Stimulated activated CD8-positive, alpha-beta memory T cell treated with anti-CD3 and anti-CD28 coated beads, Interleukin-7, amount 100 ng/mL, for 24 hours (primary cell): ENCODE results near the gene MASP2.
"Not testable (repeated sequence)": the region's sequence is repeated elsewhere in the genome, so short reads cannot be mapped to it uniquely, and the experiment has no call there.

Experiments used
- DNase-seq: peaks from one replicate; pipeline ENCODE4 v3.0.0-alpha.2; 2020; ENCODE audit warnings: low read depth

The MASP2 gene

DNA sequence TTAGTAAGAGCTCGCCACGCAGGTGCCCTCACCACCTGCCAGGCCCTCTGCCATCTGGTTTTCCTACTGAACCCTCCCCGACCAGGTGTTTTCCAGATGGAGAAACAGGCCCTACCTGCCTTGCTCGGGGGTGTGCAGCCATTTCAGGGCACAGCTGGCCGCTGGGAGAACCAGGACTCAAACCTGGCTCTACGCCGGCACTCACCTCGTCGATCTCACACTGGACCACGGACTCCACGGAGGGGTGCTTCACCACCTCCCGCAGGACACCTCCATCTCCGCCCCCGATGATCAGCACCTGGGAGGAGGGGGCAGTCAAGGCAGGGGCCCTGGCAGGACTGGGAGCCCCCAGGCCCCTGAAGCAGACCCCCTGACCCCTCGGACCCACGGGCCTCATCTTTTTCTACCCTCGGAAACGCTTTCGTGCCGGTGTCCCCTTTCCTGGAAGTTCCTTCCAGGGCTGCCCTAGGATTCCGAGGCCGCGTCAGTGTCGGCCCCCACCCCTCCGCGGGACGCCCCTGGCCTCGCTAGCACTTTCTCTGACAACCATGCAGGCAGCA is 11.6 kb upstream of the MASP2 start:
- DNase-seq = no peak

DNA sequence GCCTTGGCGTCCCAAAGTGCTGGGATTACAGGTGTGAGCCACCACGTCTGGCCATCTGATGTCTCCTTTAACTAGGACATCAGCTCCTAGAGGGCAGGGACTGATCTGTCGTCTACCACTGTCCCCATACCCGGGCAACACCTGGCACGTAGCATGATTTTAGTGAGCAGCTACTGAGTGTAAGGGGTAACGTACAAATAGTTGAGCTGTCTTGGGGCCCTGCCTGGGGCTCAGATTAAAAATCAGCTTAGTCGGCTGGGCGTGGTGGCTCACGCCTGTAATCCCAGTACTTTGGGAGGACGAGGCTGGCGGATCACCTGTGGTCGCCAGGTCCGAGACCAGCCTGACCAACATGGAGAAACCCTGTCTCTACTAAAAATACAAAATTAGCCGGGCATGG is 11.0 kb upstream of the MASP2 start:
- DNase-seq = no peak

DNA sequence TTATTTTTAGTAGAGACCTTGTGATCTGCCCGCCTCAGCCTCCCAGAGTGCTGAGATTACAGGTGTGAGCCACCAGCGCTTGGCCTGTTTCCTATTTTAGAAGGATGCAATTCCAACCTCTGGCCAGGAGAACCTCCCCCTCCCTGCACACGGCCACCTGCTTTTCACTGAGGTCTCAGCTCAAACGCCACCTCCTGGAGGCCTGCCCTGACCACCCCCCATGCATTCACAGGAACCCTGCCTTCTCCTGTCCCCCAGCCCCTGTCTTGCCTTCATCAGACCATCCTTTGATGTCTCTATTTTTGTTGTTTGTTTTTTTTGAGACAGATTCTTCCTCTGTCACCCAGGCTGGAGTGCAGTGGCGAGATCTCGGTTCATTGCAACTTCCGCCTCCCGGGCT is 10.4 kb upstream of the MASP2 start:
- DNase-seq = no peak

DNA sequence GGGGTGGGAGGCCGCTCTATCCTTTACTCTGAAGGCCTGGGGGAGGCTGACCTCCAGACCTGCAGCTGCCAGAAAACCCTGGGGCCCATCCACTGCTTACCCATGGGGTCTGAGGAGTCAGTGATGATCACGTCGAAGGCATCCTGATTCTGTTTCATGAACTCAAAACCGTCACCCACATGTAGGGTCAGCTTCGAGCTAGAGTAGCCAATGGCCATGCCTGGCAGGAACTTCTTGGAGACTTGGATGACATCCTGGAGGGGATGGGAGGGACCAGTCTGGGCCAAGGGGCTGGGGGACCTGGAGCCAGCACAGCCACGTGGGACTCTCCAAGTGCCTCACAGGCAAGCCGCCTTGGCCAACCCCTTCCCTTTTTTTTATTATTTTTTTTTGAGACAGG is 9.5 kb upstream of the MASP2 start:
- no peak for DNase-seq

DNA sequence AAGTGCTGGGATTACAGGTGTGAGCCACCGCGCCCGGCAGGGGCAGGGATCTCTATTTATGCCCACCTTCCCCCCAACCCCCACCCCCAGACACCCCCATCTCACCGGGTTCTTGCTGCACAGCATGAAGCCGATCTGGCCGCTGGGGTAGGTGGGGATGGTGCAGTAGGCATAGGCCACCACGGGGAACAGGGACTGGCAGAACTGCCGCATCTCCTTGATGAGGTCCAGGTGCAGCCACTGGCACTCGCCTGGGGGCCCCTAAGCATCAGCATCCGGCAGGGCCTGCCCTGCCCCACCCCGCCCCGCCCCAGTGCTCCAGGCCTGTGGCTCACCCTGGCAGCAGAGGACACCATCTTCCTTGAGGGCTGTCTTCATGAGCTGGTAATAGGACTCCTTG is 8.6 kb upstream of the MASP2 start:
- DNase-seq = no peak

DNA sequence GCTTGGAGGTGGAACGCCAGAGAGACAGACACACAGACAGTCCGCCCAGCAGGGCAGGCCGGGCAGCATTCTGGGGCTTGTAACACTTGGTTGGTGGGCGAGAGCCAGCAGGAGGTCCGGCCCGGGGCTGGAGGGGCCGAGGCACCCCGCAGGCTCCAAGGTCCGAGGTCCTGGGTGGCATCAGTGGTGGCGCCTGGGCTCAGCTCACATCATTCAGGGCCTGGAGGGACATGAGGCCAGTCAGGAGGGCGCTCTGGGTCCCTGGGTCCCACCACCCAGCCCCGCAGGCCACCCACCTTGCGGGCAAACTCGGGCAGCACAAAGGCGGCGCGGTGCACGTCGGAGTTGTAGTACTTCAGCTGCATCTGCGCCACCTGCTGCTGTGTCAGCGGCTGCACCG is 7.6 kb upstream of the MASP2 start:
- DNase-seq = no peak

DNA sequence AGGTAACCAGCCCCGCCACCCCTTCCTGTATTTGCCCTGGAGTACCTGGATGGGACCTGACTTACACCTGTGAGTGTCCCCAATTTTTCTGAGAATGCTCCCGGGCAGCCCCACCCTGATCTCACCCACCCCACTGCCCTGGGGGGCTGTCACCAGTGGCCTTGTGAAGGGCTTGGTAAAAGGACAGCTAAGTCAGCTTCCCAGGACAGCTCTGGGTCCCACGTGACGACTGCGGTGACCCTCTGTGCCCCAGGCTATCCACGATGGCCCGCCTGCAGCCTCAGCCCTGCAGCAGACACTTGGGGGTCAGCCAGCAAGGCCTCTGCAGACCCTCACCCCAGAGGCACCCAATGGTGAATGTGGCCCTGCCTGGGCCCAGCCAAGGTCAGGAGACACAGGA is 7.1 kb upstream of the MASP2 start:
- no peak for DNase-seq

DNA sequence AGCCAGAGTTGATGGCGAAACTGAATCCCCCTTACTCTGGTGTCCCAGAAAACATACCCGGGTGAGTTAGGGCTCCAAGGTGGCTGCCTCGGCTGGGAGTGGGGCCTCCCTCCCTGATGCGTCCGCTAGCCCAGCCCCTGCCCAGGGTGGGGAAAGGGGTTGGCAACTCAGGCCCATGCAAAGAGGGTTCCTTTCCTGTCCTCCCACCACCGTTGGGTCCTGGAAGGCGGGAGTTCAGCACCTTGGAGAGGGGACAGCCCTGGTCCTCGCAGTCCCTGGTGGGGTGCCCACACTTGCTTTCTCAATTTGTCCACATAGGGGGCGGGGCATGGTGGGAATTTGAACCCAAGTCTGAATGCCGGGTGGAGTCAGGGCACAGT is 6.7 kb upstream of the MASP2 start:
- no peak for DNase-seq

DNA sequence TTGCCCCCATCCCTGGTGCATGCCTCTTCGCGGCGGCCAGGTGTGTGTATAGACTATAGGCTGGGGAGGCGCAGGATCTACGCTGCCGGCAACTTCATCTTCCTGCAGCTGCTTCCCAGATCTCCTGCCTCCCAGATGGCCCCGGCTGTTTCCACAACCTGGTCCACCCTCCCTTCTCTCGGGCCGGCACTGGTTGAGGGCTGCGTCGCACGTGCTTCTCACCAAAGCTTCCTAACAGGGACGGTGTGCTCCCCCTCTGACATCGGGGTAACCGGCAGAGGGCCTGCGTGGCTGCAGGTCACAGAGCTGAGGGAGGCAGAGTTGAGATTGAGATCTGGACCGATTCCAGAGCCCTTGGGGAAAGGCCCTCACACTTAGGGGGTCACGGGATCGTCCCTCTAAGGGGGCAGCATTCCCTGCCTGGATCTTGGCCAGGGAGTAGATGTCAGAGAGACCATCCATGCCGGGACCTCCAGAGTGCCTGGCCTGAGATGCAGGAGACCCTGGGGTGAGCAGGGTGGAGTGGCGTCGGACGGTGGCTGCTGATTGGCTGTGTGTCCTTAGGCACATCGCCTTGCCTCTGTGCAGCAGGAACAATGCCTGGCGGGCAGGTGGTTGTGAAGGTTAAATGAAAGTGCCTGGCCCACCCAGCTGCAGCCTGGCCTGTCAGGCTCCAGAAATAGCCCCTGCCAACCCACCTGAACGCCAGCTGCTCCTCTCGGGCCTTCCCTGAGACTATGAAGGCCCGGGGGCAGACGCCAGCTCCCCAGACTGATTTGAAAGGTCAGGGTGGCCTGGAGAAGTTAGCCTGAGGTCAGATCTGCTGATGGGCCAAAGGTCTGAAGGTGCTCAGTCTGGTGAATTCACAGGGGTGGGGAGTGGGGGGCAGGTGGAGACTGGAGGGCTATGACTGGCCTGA is 6.1 kb upstream of the MASP2 start:
- no peak for DNase-seq

DNA sequence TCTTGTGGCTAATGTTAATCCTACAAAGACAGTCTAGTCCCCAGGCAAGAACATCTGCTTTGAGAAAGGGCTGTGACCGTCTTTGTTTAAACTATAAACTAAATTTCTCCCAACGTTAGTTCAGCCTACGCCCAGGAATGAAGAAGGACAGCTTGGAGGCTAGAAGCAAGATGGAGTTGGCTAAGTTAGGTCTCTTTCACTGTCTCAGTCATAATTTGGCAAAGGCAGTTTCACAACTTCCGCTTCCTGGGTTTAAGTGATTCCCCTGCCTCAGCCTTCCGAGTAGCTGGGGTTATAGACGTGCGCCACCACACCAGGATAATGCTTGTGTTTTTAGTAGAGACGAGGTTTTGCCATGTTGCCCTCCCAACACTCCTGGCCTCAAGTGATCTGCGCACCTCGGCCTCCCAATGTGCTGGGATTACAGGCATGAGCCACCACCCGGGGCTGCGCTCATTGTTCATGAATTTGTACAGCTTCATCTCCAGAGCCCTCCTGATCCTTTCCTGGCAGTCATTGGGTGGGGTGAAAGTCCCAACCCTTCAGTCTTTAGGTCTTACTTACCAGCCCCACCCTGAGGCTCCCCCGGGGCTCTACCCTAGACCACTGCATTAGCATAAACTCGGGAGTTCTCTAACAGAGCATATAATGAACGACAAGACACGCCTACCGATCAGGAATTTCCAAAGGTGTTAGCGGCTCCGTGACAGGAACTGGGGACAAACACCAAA is 4.9 kb upstream of the MASP2 start:
- DNase-seq = no peak

DNA sequence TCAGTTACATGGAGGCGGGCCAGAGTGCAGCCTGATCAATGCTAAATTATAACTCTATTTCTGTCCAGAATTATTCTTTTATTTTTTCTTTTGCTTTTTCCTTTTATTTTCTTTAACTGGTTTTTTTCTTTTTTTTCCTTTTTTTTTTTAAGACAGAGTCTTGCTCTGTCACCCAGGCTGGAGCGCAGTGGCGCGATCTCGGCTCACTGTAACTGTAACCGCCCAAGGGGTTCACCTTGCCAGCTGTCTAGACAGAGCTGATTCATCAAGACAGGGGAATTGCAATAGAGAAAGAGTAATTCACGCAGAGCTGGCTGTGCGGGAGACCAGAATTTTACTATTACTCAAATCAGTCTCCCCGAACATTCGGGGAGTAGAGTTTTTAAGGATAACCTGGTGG is 4.1 kb upstream of the MASP2 start:
- DNase-seq = not testable (repeated sequence)

DNA sequence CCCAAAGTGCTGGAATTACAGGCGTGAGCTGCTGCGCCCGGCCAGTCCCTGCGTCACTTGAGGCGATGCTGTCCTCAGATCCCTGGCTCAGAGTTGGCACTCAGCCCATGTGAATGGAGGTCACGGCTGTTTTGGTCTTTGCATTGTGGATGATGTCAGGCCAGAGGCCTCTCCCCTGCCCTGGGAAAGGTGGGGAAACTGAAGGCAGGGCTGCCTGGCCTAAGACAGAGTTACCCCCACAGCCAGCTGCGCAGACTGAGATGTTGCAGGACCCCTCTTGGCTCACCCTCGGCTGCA is 821 bp downstream of the MASP2 start:
- DNase-seq = no peak

DNA sequence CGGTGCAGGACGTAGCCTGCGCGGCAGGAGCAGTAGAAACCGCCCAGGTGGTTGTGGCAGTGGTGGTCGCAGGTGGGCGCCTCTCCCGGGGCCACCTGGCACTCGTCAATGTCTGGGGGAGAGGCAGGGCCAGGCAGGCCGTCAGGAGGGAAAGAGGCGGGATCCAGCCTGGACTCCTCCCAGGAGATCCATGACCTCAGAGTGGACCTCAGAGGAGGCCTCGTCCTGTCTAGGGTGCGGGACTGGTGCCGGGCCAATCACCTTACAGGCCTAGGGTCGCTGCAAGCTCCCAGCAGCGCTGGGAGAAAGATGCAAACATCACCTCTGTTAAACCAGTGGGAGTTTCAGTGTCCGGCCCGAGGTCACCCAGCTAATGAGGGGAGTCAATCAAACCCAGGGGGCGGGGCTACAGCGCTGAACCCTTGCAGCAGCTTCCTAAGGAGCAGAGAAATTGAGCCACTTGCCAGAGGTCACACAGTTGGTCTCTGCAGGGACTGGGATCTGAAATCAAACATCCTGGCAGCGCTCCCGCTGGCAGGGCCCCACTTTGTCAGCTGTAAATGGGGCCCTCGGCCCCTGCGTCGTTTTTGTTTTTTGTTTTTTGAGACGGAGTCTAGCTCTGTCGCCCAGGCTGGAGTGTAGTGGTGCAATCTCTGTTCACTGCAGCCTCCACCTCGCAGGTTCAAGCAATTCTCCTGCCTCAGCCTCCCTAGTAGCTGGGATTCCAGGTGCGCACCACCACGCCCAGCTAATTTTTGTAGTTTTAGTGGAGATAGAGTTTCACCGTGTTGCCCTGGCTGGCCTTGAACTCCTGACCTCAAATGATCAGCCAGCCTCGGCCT is 1.4 kb downstream of the MASP2 start:
- no peak for DNase-seq

DNA sequence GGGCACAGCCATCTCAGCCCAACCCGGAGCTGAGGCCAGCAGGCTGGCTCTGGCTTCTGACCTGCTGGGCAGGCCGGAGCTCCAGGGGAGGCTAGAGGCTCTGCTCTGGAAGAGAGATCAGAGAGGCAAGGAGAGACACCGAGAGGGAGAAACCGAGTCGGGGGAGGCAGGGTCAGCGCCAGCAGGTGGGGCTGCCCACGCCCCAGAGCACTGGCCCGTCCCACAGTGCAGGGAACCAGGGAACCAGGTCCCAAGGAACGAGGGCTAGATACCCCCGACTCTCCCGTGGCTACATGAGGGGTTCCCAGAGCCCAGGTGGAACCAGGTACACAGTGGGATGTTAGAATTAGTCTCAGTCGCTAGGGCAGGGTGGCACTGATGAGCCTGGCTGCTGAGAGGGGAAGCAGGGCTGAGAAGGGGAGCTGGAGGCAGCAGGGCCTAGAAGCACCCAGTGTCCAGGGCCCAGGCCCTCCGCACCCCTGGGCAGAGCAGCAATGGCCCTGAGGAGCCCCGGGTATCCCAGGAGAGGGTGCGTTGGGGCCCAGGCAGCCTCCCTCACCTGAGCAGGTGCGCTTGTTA is 2.1 kb downstream of the MASP2 start:
- DNase-seq = no peak

DNA sequence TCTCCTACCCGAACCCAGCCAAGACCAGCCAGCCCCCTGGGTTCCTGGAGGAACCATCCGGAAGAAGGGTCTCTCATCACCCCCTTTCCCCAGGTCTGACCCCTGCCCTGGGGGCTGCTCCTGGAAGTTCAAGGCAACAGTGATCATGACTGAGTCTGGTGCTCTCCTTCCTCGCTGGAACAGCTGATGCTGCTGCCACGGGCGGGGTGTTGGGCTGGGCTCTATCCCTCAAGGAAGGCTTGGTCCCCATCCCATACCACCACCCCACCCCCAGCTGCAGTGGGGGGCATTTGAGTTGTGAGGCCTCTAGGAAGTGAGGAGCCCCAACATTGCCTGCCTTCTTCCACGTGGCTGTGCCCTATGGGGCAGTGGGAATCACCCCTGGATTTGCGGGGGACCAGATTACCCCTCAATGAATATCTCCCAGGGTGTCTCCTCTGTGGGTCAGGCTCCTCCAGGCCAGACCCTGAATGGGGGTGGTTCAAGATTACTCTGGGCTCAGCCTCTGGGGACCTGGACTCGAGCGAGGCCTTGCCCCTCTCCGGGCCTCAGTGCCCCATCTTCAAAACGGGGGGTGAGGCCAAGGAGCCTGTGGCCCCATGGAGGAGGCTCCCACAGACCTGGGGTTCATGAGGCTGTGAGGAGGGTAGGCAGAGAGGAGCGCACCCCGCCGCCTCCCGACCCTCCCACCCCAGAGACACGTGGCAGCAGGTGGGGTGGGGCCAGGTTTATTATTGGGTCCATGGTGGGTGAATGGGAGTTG is 2.8 kb downstream of the MASP2 start:
- no peak for DNase-seq

DNA sequence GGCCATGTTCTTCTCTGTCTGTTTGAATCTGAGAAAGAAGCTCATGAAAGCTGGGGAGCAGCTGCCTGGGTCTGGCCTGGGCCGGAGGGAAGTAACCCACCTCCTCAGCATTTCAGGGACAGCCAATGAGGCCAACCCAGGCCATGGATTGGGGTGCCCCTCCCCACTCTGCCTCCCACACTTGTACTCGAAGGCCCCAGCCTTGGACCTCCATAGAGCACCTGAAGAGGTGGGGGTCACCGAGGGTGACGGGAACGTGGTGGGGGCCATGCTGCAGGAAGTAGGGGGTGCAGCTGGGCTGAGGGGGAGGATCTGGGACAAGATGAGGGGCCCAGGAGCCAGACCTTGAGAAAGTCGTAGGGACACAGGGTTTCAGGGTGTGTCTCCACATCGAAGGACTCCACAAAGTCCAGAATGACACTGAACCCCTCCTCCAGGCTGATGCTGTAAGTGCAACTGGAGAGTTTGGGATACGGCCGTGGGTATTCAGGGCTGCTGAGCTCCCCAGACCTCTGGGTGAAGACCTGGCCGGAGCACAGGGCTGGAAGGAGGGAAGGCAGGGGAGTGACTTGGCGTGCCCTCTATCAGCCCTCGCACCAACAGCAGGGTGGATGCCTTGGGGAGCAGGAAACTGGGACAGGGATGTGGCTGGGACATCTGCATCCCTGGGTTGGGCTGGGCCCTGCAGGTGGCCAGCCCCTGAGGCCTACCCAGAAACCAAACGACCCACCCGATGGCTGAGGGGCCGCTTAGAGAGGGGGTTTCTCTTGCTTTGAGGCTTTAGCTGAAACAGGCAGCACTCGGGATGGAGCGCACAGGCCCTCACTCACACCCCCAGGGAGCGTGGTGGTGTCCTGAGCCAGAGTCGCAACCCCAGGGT is 3.8 kb downstream of the MASP2 start:
- DNase-seq = no peak

DNA sequence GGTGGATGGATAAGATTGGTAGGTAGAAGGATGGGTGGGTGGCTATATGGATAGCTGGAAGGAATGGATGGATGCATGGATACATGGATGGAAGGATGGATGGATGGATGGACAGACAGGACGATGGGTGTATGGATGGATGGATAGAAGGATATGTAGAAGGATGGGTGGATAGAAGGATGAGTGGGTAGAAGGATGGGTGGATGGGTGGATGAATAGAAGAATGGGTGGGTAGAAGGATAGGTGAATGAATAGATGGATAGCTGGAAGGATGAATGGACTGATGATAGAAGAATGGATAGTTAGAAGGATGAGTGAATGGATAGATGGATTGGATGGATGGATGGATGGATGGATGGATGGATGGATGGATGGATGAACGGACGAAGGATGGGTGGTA is 5.0 kb downstream of the MASP2 start:
- no peak for DNase-seq

DNA sequence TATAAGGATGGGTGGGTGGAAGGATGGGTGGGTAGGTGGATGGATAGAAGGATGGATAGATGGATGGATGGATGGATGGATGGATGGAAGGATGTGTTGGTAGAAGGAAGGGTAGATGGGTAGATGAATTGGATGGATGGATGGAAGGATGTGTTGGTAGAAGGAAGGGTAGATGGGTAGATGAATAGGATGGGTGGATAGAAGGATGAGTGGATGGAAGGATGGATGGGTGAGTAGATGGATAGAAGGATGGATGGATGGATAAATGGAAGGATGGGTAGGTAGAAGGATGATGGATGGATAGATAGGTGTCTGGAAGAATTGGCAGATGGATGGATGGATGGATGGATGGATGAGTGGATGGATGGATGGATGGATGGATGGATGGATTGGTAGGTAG is 6.0 kb downstream of the MASP2 start:
- DNase-seq = no peak

DNA sequence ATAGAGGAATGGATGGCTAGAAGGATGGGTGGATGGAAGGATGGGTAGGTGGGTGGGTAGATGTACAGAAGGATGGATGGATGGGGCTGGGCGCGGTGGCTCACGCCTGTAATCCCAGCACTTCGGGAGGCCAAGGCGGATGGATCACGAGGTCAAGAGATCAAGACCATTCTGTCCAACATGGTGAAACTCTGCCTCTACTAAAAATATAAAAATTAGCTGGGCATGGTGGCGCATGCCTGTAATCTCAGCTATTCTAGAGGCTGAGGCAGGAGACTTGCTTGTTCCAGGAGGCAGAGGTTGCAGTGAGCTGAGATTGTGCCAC is 7.0 kb downstream of the MASP2 start:
- not testable (repeated sequence) for DNase-seq

DNA sequence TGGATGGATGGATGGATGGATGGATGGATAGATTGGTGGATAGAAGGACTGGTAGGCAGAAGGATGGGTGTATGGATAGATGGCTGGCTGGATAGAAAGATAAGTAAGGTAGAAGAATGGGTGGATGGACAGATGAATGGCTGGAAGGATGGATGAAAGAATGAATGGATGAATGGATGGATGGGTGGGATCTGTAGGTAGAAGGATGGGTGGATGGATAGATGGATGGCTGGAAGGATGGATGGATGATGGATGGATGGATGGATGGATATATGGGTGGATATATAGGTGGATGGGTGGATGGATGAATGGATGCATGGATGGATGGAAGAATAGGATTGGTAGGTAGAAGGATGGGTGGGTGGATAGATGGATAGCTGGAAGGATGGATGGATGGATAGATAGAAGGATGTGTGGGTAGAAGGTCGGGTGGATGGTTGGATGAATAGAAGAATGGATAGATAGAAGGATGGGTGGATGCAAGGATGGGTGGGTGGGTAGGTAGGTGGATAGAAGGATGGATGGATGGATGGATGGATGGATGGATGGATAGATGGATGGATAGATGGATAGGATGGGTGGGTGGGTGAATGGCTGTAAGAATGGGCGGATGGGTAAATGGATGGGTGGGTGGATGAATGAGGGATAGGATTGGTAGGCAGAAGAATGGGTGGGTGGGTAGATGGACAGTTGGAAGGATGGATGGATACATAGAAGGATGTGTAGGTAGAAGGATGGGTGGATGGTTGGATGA is 7.5 kb downstream of the MASP2 start:
- DNase-seq = no peak
